C4-2B (cell line): ENCODE data around the gene RILP.

Experiments used
- H3K27ac ChIP-seq: fragments of 450-650 bp; 2 replicates; pipeline ENCODE4 v1.5.1; 2017
- ZFX ChIP-seq: fragments of 450-650 bp; IDR thresholded peaks from 2 replicates; pipeline ENCODE4 v1.6.1; 2017
- TF ChIP-seq, protein P1 (sequence below): fragments of 450-650 bp; conservative IDR thresholded peaks from 2 replicates; pipeline ENCODE4 v1.5.1; 2017; ENCODE audit warnings: mild to moderate bottlenecking

RILP gene

DNA sequence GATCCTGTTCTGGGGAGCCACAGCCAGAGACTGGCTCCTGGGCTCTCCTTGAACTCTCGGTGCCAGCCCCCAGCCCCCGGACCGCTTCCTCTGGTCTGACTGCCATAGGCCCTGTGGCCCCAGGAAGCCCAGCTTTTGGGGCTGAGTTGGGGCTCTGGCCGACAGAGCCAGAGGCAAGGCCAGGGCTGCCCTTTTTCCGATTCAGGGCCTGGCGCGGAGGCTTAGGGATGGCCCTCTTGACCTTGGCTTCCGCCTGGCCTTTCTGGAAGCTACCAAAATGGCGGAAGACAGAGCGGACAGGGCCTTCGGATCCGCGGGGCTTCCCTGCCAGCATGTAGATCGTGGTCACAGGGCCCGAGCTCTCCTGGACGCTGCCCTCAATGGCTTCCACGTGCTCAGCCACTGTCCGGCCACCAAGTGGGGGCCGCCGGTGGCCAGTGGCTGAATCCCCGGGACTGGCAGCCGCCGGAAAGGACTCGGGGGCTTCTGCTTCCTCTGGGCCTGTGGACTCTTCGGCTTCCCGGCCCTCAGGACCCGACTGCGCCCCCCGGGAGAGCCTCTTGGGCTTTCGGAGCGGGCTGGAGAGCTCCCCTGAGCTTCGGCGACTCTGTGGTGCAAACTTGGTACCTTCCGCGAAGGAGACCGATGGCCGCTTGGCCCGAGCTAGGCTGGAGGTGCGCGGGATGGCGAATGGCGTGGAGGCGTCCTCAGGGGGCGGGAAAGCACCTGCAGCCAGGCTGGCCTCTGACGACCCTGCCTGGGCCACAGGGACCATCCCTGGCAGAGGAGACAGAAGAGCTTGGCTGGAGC, 14.6 kb downstream of the RILP start:
- TF ChIP-seq, protein P1, sequence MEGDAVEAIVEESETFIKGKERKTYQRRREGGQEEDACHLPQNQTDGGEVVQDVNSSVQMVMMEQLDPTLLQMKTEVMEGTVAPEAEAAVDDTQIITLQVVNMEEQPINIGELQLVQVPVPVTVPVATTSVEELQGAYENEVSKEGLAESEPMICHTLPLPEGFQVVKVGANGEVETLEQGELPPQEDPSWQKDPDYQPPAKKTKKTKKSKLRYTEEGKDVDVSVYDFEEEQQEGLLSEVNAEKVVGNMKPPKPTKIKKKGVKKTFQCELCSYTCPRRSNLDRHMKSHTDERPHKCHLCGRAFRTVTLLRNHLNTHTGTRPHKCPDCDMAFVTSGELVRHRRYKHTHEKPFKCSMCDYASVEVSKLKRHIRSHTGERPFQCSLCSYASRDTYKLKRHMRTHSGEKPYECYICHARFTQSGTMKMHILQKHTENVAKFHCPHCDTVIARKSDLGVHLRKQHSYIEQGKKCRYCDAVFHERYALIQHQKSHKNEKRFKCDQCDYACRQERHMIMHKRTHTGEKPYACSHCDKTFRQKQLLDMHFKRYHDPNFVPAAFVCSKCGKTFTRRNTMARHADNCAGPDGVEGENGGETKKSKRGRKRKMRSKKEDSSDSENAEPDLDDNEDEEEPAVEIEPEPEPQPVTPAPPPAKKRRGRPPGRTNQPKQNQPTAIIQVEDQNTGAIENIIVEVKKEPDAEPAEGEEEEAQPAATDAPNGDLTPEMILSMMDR, result no peak
- TF ChIP-seq ZFX, result no peak

DNA sequence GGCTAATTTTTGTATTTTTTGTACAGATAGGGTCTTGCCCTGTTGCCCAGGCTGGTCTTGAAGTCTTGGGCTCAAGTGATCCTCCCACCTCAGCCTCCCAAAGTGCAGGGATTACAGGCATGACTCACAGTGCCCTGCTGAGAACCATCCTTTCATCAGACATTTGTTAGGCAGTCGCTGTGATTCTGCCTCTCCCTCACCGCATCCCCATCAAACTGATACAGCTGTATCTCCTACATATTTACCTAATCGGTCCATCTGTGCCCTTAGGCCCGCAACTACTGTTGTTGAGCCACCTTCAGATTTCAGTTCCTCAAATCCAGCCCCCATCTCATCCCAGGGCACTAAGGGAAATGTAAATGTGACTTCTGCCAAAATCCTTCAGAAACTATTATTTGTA, 19.0 kb downstream of the RILP start:
- H3K27ac ChIP-seq, result no peak overlapping the region
- TF ChIP-seq ZFX, result no peak
- TF ChIP-seq, protein P1, result no peak

More for the DNA sequence above, 14.6 kb downstream of the RILP start:
- H3K27ac ChIP-seq, result no peak overlapping the region

DNA sequence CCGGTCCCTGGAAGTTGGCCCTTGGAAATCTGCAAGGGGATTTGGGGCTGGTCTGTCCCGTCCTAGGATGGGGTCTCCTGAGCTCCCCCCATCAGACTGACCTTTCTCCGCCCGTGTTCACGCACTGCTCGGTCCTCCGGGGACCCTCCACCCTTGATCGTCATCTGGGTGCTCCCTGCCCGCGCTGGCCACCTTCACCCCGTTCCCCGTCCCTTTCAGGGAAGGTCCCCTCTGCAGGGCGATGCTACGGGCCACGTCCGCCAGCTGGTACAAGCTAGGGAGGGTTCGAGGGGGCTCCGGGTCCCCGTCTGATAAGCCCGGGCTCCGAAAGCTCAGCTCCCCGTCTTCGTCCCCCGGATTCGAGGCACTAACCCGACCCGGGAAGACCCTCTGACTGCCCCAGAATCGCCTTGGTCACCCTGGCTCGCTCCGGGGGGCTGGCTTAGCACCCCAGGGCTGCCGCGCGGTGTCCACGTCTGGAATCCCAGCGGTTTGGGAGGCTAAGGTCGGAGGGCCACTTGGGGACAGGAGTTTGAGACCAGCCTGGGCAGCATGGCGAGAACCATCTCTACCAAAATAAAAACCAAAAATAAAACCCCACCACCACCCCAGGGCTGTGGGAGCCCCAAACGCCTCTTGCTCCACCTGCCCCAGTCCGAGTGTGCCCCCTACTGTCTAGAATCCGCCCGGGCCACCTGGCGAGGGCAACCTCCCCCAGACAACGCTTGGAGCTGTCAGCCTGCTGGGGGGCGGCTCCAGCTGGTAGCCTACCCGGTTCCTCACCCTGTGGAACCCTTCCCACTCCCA, 20.0 kb downstream of the RILP start:
- peak overlapping the region; percentile 86 for H3K27ac ChIP-seq
- TF ChIP-seq, protein P1, result peak; percentile 67
- no peak for TF ChIP-seq ZFX

DNA sequence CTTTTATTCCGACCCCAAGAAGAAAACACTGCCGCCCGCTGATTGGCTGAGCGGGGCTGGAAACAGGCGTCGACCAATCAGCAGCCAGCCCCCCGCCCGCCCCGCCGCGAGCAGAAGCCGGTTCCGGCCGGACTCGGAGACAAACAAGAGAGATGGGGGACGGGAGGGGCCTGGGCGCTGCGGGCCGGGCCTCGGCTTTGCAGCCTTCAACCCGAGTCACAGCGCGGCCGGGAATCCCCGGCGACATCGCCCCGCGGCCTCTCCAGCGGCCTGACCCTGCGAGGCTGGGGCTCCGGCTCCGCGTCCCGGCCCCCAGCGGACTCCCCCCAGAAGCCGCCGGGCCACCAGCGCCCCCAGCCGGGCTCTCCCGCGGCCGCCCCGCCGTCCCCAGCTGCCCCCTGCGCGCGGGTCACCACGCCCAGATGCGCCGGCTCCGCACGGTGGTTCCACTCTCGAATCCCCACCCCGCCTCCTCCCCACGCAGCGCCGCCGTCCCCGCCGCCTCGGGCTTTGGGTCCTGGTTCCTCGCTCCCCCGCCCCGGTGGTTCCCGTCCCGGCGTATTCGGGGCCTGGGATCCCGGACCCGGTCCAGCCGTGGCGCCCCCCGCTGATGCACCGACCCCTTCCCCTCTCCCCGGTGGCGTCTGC, 20.7 kb downstream of the RILP start:
- TF ChIP-seq ZFX, result peak; percentile 66; the same call in 1 of the 2 replicates
- TF ChIP-seq, protein P1, result no peak; the same call in 1 of the 2 replicates
- H3K27ac ChIP-seq, result peak overlapping the region; percentile 86

DNA sequence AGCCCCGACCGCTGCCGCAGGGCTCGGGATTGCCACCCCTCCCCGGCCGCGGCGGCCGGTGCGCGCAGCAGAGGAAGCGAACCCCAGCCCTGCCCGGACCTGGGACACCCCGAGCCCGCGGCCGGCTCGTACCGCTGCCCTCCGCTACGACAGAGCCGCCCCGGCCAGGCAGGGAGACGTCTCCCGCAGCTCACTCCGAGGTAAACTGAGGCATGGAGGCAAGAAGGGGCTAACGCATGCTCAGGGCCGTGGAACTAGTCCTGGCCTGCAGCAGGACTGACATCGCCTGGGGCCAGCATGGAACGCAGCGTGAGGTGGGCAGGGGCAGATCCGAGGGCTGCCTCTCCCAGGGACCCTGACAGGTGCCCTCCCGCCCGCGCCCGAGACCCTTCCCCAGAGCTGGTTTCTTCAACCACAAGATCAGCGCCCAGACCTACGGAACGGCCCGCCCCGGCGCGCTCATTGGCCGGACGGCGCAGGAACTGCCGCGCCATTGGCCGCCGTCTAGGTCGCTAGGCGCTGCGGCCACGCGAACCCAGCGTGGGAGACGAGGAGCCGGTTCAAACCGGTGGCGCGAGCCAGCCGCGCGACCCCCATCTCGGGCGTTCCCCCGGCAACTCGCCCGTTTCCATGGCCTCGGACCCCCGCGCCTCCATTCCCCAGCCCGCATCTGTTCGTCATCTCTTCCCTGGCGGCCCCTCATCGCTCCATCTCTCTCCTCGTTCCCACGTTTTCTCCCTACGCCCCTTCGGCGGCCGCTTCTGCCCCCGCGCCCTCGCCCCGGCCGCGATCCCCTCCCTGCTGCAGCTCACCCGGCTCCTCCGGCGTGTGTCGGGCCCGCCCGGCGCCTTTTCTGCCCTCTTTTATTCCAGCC, 21.4 kb downstream of the RILP start, which contains the start of gene SLC43A2:
Gene SLC43A2 (minus strand): TSS at position 853 of the 874 bp plus-strand sequence. CDS start 960 bp downstream, outside the sequence.
- peak within 1 kb of the TSS; percentile 86 for H3K27ac ChIP-seq
- TF ChIP-seq, protein P1, result no peak
- 0 out of 2 replicates have a peak, but pooled peaks have one; percentile 10 for TF ChIP-seq ZFX

DNA sequence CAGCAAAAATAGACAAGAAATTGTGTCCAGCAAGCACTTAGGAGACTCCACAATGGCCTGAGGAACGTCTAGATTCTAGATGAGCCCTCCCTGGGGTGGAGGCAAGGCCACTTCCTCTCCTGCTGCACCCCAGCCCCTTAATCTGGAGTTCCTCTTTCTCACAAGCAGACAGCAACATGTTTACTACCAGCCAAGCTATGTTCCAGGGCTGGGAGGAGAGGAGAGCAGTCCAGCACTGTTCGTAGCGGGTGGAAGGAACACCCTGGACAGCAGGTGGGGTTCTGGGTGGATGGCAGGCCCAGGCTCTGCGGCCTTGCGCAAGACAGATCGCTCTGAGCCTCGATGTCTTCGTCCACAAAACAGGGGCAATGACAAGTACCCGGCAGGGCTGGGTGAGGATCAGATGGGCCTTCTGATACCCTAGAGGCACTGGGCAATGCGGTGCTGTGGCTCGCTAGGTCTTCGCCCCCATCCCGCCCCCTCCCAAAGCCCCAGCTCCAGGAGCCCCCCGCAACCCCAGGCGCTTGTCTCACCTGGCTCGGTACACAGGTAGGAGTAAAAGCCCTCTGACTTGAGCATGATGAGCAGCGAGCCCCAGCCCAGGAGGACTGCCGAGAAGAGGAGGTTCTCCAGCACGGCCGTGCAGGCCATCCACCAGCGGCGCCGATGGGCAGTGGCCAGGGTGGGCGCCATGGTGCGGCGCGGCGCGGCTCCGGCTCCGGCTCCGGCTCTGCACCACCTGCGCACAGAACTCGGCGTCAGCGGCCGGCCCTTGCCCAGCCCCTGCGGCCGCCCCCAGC, 22.3 kb downstream of the RILP start:
- peak overlapping the region; percentile 86 for H3K27ac ChIP-seq
- TF ChIP-seq, protein P1, result no peak
- no peak for TF ChIP-seq ZFX
